Measurements from ENCODE around the gene PRPF40B. TPM values are rescaled to one million over a fixed set of nuclear protein-coding genes. Genes with fewer than 3 reads are reported as not detected.

The PRPF40B gene
- total RNA-seq, 2 donors from 2014 or later = 13.9 to 31.1 TPM

DNA sequence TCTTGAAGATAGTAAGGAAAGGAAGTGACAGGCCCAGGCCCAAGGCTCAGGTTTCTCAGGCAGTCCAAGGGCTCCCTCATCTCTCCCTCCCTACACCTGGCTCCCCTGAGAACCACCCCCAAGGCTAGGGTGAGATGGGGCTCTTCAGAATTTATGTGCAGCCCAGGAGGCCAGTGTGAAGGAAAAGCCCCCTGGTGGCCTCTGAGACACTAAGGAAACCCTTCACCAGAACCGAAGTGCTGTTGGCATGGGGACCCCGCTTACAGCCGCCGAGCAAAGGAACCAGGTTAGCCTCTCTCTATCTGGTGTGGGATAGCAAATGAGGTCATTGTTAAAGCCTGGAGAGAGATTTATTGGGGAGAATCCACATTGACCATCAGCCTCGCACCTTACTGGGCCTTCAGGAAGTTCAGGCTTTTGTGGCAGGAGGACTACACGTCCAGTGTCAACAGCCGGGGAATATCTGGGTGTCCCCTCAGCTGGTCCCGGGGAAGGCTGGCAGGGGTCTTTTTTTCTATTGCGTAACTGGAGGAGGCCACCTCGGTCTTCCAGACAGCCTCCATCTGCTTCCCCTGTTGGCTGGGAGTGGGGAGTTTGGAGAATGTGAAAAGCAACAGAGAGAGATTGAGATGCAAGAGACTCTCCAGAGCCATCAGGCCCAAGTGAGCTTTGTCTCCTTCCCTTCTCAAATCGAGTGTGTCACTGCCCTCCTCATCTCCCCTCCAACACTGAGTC lies 36.0 kb upstream of the PRPF40B start:
- H3K4me1 ChIP-seq (replicated peaks) = no peaks in the 10 kb centered on the region
- no peaks in the 10 kb centered on the region for H3K36me3 ChIP-seq
- no peak overlapping the region for H3K27ac ChIP-seq
- no peaks in the 10 kb centered on the region for H3K27me3 ChIP-seq (replicated peaks; ENCODE audit: insufficient read depth)
- TF ChIP-seq POLR2A (IDR thresholded peaks at IDR 0.05) (no peak), POLR2AphosphoS5 (IDR thresholded peaks at IDR 0.05) (no peak)
- TF ChIP-seq, protein P1, sequence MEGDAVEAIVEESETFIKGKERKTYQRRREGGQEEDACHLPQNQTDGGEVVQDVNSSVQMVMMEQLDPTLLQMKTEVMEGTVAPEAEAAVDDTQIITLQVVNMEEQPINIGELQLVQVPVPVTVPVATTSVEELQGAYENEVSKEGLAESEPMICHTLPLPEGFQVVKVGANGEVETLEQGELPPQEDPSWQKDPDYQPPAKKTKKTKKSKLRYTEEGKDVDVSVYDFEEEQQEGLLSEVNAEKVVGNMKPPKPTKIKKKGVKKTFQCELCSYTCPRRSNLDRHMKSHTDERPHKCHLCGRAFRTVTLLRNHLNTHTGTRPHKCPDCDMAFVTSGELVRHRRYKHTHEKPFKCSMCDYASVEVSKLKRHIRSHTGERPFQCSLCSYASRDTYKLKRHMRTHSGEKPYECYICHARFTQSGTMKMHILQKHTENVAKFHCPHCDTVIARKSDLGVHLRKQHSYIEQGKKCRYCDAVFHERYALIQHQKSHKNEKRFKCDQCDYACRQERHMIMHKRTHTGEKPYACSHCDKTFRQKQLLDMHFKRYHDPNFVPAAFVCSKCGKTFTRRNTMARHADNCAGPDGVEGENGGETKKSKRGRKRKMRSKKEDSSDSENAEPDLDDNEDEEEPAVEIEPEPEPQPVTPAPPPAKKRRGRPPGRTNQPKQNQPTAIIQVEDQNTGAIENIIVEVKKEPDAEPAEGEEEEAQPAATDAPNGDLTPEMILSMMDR (IDR thresholded peaks at IDR 0.05) = no peak
- DNase-seq (ENCODE audit: low spot score) = no peak
- no peaks in the 10 kb centered on the region for H3K9me3 ChIP-seq
- intact Hi-C loops (cut with DNase I) = no loop called here
- WGBS = 81% methylated on average over 11 of the region's 11 CpGs
- no peak overlapping the region for H3K4me3 ChIP-seq

DNA sequence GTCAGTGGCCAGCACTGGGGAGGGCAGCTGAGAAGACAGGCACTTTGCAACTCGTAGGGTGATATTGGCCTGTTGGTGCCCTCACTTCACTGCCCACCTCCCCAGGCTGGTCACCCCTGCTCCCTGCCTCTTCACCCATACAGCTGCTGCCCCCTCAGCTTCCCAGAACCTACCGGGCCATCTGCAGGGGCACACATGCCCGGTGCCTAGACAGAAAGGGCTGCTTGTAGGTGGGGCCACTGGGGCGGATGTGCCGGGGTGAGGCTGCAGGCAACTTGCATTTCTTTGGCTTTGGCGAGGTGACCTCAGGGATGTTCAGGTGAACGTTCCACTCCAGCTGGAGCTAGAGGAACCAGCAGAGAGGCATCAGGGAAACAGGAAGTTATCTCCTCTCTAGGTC lies 35.1 kb upstream of the PRPF40B start:
- no peak for DNase-seq (ENCODE audit: low spot score)

DNA sequence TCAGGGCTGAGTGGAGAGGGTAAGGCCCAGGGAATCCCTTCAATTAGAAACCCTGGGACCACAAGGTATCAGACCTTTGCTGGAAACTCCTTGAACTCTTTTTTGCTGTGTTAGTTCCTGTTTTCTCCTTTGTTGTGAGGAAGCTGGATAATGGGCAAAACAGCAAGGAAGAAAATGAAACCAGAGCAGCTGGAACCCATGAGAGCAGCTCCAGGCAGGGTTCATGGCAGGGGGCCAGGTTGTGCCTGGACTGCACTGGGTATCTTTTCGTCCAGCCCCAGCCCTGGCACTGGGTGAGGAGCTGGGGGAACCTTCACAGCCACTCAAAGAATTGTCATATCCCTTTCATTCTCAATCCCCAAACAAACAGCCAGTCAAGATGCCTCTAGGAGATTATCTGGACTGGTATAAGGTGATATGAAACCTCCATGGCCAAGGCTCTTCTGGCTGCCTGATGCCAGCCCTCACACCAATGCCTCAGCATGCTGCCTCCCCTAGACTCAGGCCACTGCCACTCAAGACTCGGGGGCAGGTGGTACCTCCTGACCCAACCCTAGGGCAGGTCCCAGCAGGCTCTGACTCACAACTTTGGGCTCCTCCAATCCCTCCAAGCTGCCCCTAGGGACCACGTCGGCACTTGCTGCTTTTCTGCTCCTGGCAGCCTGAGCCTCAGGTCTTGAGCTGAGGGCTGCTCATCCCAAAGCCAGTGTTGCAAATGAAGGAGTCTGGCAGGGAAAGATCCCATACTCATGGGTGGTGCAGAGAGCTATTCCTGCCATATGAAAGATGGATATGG lies 34.4 kb upstream of the PRPF40B start:
- WGBS = 58% methylated on average over 4 of the region's 4 CpGs
- Histone ChIP-seq H3K36me3 (no peaks in the 10 kb centered on the region), H3K4me1 (replicated peaks) (no peaks in the 10 kb centered on the region), H3K27ac (no peak overlapping the region), H3K27me3 (replicated peaks; ENCODE audit: insufficient read depth) (no peaks in the 10 kb centered on the region), H3K9me3 (no peaks in the 10 kb centered on the region), H3K4me3 (no peak overlapping the region)
- intact Hi-C loops (cut with DNase I) = no loop called here
- TF ChIP-seq, protein P1 (IDR thresholded peaks at IDR 0.05) = no peak
- TF ChIP-seq POLR2AphosphoS5 (IDR thresholded peaks at IDR 0.05) = no peak
- no peak for DNase-seq (ENCODE audit: low spot score)

More for the DNA sequence above, 35.1 kb upstream of the PRPF40B start:
- 93% methylated on average over 7 of the region's 7 CpGs for WGBS
- Histone ChIP-seq H3K4me1 (replicated peaks) (no peaks in the 10 kb centered on the region), H3K4me3 (no peak overlapping the region), H3K9me3 (no peaks in the 10 kb centered on the region), H3K36me3 (no peaks in the 10 kb centered on the region), H3K27me3 (replicated peaks; ENCODE audit: insufficient read depth) (no peaks in the 10 kb centered on the region), H3K27ac (no peak overlapping the region)
- intact Hi-C loops (cut with DNase I) = no loop called here
- TF ChIP-seq POLR2A (IDR thresholded peaks at IDR 0.05) = no peak
- no peak for TF ChIP-seq POLR2AphosphoS5 (IDR thresholded peaks at IDR 0.05)
- TF ChIP-seq, protein P1 (IDR thresholded peaks at IDR 0.05) = no peak

DNA sequence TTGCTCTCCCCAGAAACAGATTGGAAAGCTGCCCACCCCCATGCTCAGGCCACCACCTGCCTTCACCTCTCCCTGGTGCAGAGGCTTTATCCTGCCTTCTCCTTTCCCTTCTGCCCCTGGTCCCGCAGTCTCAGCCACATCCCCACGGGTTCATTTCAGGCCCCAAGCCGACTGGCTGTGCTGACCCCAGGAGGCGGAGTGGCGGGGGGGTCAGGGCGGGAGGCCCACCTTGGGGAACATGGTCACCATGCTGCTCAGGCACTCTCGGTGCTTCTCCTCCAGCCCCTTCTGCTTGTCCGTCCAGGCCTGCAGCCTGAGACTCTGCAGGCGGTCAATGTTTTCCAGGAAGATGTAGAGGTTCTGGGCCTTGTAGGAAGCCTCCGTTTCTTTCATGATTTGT lies 24.8 kb upstream of the PRPF40B start:
- Histone ChIP-seq H3K27me3 (replicated peaks; ENCODE audit: insufficient read depth) (no peaks in the 10 kb centered on the region), H3K9me3 (no peaks in the 10 kb centered on the region), H3K27ac (no peak overlapping the region), H3K4me3 (no peak overlapping the region), H3K4me1 (replicated peaks) (no peaks in the 10 kb centered on the region), H3K36me3 (no peaks in the 10 kb centered on the region)
- 77% methylated on average over 10 of the region's 10 CpGs for WGBS
- intact Hi-C loops (cut with DNase I) = no loop called here
- TF ChIP-seq POLR2A (IDR thresholded peaks at IDR 0.05) = no peak
- TF ChIP-seq, protein P1 (IDR thresholded peaks at IDR 0.05) = no peak
- DNase-seq (ENCODE audit: low spot score) = no peak
